Adipocyte (in vitro differentiated cells): ENCODE results near the gene NPAS2.

Experiments
- DNase-seq: peaks from one replicate; pipeline ENCODE4 v3.0.0-alpha.2; 2015; ENCODE audit warnings: low read depth
- H3K27me3 ChIP-seq: replicated peaks from 2 replicates; pipeline ENCODE4 v1.7.0; 2013; ENCODE audit warnings: mild to moderate bottlenecking, low read length, moderate library complexity; ENCODE audit not compliant: control insufficient read depth, insufficient read depth
- H3K36me3 ChIP-seq: 2 replicates; pipeline ENCODE4 v1.7.0; 2013; ENCODE audit warnings: low read length, mild to moderate bottlenecking, moderate library complexity; ENCODE audit not compliant: control insufficient read depth, insufficient read depth, severe bottlenecking
- H3K4me1 ChIP-seq: 2 replicates; pipeline ENCODE4 v1.7.0; 2013; ENCODE audit warnings: mild to moderate bottlenecking, low read length, moderate library complexity; ENCODE audit not compliant: control insufficient read depth, insufficient read depth
- H3K4me3 ChIP-seq: 2 replicates; pipeline ENCODE4 v1.7.0; 2013; ENCODE audit warnings: mild to moderate bottlenecking, low read length, moderate library complexity
- H3K9ac ChIP-seq: 2 replicates; pipeline ENCODE4 v1.7.0; 2013; ENCODE audit warnings: mild to moderate bottlenecking, low read length, moderate library complexity
- H3K9me3 ChIP-seq: 2 replicates; pipeline ENCODE4 v1.7.0; 2013; ENCODE audit warnings: mild to moderate bottlenecking, low read length, moderate library complexity; ENCODE audit not compliant: control insufficient read depth

Gene NPAS2

GRCh38 chr2:100924122-100924519, 104.2 kb downstream of the NPAS2 start:
- no peak for DNase-seq
- H3K9me3 ChIP-seq: no peaks in the 10 kb centered on the region
- no peaks in the 10 kb centered on the region for H3K27me3 ChIP-seq
- H3K36me3 ChIP-seq: peaks cover 29% of the 10 kb centered on the region
- H3K9ac ChIP-seq: peak overlapping the region; percentile 65
- peaks cover 20% of the 10 kb centered on the region for H3K4me1 ChIP-seq
- H3K4me3 ChIP-seq: peak overlapping the region; percentile 71

GRCh38 chr2:100924520-100925451, 104.8 kb downstream of the NPAS2 start:
- no peaks in the 10 kb centered on the region for H3K9me3 ChIP-seq
- H3K36me3 ChIP-seq: peaks cover 33% of the 10 kb centered on the region
- peak overlapping the region; percentile 65 for H3K9ac ChIP-seq
- DNase-seq: peak; percentile 59
- peak overlapping the region; percentile 71 for H3K4me3 ChIP-seq
- H3K4me1 ChIP-seq: peaks cover 20% of the 10 kb centered on the region
- H3K27me3 ChIP-seq: no peaks in the 10 kb centered on the region

- H3K36me3 ChIP-seq: peaks cover 39% of the 10 kb centered on the region
- peaks cover 20% of the 10 kb centered on the region for H3K4me1 ChIP-seq
- no peaks in the 10 kb centered on the region for H3K27me3 ChIP-seq
- DNase-seq: no peak
- no peak overlapping the region for H3K4me3 ChIP-seq
- H3K9me3 ChIP-seq: no peaks in the 10 kb centered on the region
- H3K9ac ChIP-seq: no peak overlapping the region
Observed at GRCh38 chr2:100928235-100928634, 108.3 kb downstream of the NPAS2 start.

GRCh38 chr2:100929147-100929546, 109.2 kb downstream of the NPAS2 start:
- Histone ChIP-seq H3K9me3 (no peaks in the 10 kb centered on the region), H3K4me1 (peaks cover 17% of the 10 kb centered on the region), H3K9ac (no peak overlapping the region), H3K4me3 (no peak overlapping the region), H3K36me3 (peaks cover 45% of the 10 kb centered on the region), H3K27me3 (no peaks in the 10 kb centered on the region)
- no peak for DNase-seq

GRCh38 chr2:100934504-100935371, 114.8 kb downstream of the NPAS2 start:
- Histone ChIP-seq H3K9me3 (no peaks in the 10 kb centered on the region), H3K36me3 (peaks cover 27% of the 10 kb centered on the region), H3K9ac (no peak overlapping the region), H3K4me1 (peaks cover 7% of the 10 kb centered on the region), H3K27me3 (no peaks in the 10 kb centered on the region), H3K4me3 (no peak overlapping the region)
- no peak for DNase-seq

GRCh38 chr2:100935372-100935752, 115.4 kb downstream of the NPAS2 start:
- DNase-seq: peak; percentile 44
- H3K27me3 ChIP-seq: no peaks in the 10 kb centered on the region
- peaks cover 7% of the 10 kb centered on the region for H3K4me1 ChIP-seq
- no peak overlapping the region for H3K9ac ChIP-seq
- peaks cover 27% of the 10 kb centered on the region for H3K36me3 ChIP-seq
- no peak overlapping the region for H3K4me3 ChIP-seq
- H3K9me3 ChIP-seq: no peaks in the 10 kb centered on the region

- Histone ChIP-seq H3K9me3 (no peaks in the 10 kb centered on the region), H3K27me3 (no peaks in the 10 kb centered on the region), H3K9ac (no peak overlapping the region), H3K4me3 (no peak overlapping the region), H3K36me3 (peaks cover 27% of the 10 kb centered on the region), H3K4me1 (peaks cover 16% of the 10 kb centered on the region)
- no peak for DNase-seq
Observed at GRCh38 chr2:100936070-100936741, 116.3 kb downstream of the NPAS2 start.

- H3K4me1 ChIP-seq: peaks cover 20% of the 10 kb centered on the region
- no peak overlapping the region for H3K4me3 ChIP-seq
- peaks cover 27% of the 10 kb centered on the region for H3K36me3 ChIP-seq
- H3K27me3 ChIP-seq: no peaks in the 10 kb centered on the region
- peak; percentile 53 for DNase-seq
- no peaks in the 10 kb centered on the region for H3K9me3 ChIP-seq
- H3K9ac ChIP-seq: no peak overlapping the region
Observed at GRCh38 chr2:100936972-100937542, 117.1 kb downstream of the NPAS2 start.

- no peaks in the 10 kb centered on the region for H3K27me3 ChIP-seq
- peaks cover 20% of the 10 kb centered on the region for H3K4me1 ChIP-seq
- DNase-seq: no peak
- H3K36me3 ChIP-seq: peaks cover 22% of the 10 kb centered on the region
- H3K4me3 ChIP-seq: no peak overlapping the region
- H3K9me3 ChIP-seq: no peaks in the 10 kb centered on the region
- H3K9ac ChIP-seq: no peak overlapping the region
Observed at GRCh38 chr2:100938031-100939026, 118.4 kb downstream of the NPAS2 start.

- Histone ChIP-seq H3K27me3 (no peaks in the 10 kb centered on the region), H3K4me3 (no peak overlapping the region), H3K4me1 (peaks cover 20% of the 10 kb centered on the region), H3K9me3 (no peaks in the 10 kb centered on the region), H3K36me3 (peaks cover 17% of the 10 kb centered on the region), H3K9ac (no peak overlapping the region)
- DNase-seq: no peak
Observed at GRCh38 chr2:100939445-100939844, 119.5 kb downstream of the NPAS2 start.
